OCI-LY3 (cell line): ENCODE results near the gene ABCC12.

ENCODE experiments used
- H2AFZ ChIP-seq: fragments of 200-600, 300-600 bp; shearing (Covaris generic); 2 replicates; pipeline ENCODE4 v1.6.0; 2014; ENCODE audit warnings: antibody characterized with exemption, low read depth, low read length
- H3K27ac ChIP-seq: fragments of 200-600, 300-600 bp; sonication (generic); 2 replicates; pipeline ENCODE4 v1.5.1; 2014; ENCODE audit warnings: mild to moderate bottlenecking, low read length, moderate library complexity, mixed read lengths
- H3K27me3 ChIP-seq: fragments of 200-600, 300-600 bp; sonication (generic); 2 replicates; pipeline ENCODE4 v1.6.1; 2014; ENCODE audit warnings: low read depth, low read length, mixed read lengths
- H3K36me3 ChIP-seq: fragments of 200-600, 300-600 bp; sonication (generic); replicated peaks from 2 replicates; pipeline ENCODE3; 2014; ENCODE audit warnings: low read depth, low read length, mixed read lengths
- H3K4me1 ChIP-seq: fragments of 300-600, 200-600 bp; sonication (generic); 2 replicates; pipeline ENCODE4 v1.6.1; 2014; ENCODE audit warnings: low read length, mixed read lengths
- H3K4me2 ChIP-seq: fragments of 200-600, 300-600 bp; sonication (generic); 2 replicates; pipeline ENCODE4 v1.6.1; 2014; ENCODE audit warnings: low read length, mixed read lengths
- H3K4me3 ChIP-seq: fragments of 300-600, 200-600 bp; sonication (generic); 2 replicates; pipeline ENCODE4 v1.5.1; 2014; ENCODE audit warnings: antibody characterized with exemption, mild to moderate bottlenecking, low read length, moderate library complexity
- H3K79me2 ChIP-seq: fragments of 300-600, 200-600 bp; shearing (Covaris generic); 2 replicates; pipeline ENCODE4 v1.6.1; 2014; ENCODE audit warnings: mild to moderate bottlenecking, low read length, mixed read lengths
- H3K9ac ChIP-seq: fragments of 300-600, 200-600 bp; shearing (Covaris generic); 2 replicates; pipeline ENCODE4 v1.6.0; 2014; ENCODE audit warnings: mild to moderate bottlenecking, low read length, moderate library complexity
- H3K9me3 ChIP-seq: fragments of 200-600, 300-600 bp; shearing (Covaris generic); 2 replicates; pipeline ENCODE4 v1.6.1; 2014; ENCODE audit warnings: low read length, mixed read lengths; ENCODE audit not compliant: insufficient read depth
- H4K20me1 ChIP-seq: fragments of 200-600, 300-600 bp; sonication (generic); 2 replicates; pipeline ENCODE4 v1.6.1; 2016; ENCODE audit warnings: low read length, mixed read lengths; ENCODE audit not compliant: insufficient read depth
- CTCF ChIP-seq: fragments of 200-600, 300-600 bp; sonication (generic); IDR thresholded peaks from 2 replicates; pipeline ENCODE4 v1.5.1; 2014; ENCODE audit warnings: antibody characterized with exemption, low read length, low read depth
- EZH2phosphoT487 ChIP-seq: fragments of 200-600 bp; shearing (Covaris generic); IDR thresholded peaks from 2 replicates; pipeline ENCODE4 v1.6.1; 2018; ENCODE audit warnings: antibody characterized with exemption, mixed run types, low read depth

ABCC12 gene

GRCh38 chr16:48201515-48202201 is 45.9 kb upstream of the ABCC12 start:
- Histone ChIP-seq H3K4me3 (no peak overlapping the region), H3K9ac (no peak overlapping the region), H3K4me1 (peaks cover 13% of the 10 kb centered on the region), H3K27ac (no peak overlapping the region), H3K79me2 (no peaks in the 10 kb centered on the region), H3K27me3 (peaks cover 18% of the 10 kb centered on the region), H3K4me2 (peak overlapping the region; percentile 50), H3K9me3 (no peaks in the 10 kb centered on the region), H4K20me1 (no peaks in the 10 kb centered on the region), H3K36me3 (no peaks in the 10 kb centered on the region), H2AFZ (no peak overlapping the region)
- no peak for TF ChIP-seq EZH2phosphoT487
- no peak for TF ChIP-seq CTCF

GRCh38 chr16:48197294-48197693 is 41.5 kb upstream of the ABCC12 start:
- Histone ChIP-seq H3K9ac (no peak overlapping the region), H3K4me3 (no peak overlapping the region), H3K36me3 (no peaks in the 10 kb centered on the region), H3K79me2 (no peaks in the 10 kb centered on the region), H3K27ac (no peak overlapping the region), H3K4me1 (peaks cover 13% of the 10 kb centered on the region), H2AFZ (no peak overlapping the region), H3K27me3 (peaks cover 45% of the 10 kb centered on the region), H4K20me1 (no peaks in the 10 kb centered on the region), H3K4me2 (no peak overlapping the region), H3K9me3 (no peaks in the 10 kb centered on the region)
- TF ChIP-seq CTCF (no peak), EZH2phosphoT487 (no peak)

GRCh38 chr16:48194828-48195556 is 39.2 kb upstream of the ABCC12 start:
- Histone ChIP-seq H3K36me3 (no peaks in the 10 kb centered on the region), H4K20me1 (peaks cover 8% of the 10 kb centered on the region; the same call in 1 of the 2 replicates), H3K4me2 (no peak overlapping the region), H3K27me3 (peaks cover 60% of the 10 kb centered on the region), H3K4me3 (no peak overlapping the region), H3K4me1 (no peaks in the 10 kb centered on the region), H3K27ac (no peak overlapping the region), H3K79me2 (no peaks in the 10 kb centered on the region), H3K9ac (no peak overlapping the region), H3K9me3 (no peaks in the 10 kb centered on the region), H2AFZ (no peak overlapping the region)
- TF ChIP-seq CTCF (no peak), EZH2phosphoT487 (no peak)

- Histone ChIP-seq H3K36me3 (no peaks in the 10 kb centered on the region), H3K4me1 (peaks cover 7% of the 10 kb centered on the region), H3K4me2 (no peak overlapping the region), H4K20me1 (peaks cover 17% of the 10 kb centered on the region), H2AFZ (no peak overlapping the region), H3K79me2 (no peaks in the 10 kb centered on the region), H3K4me3 (no peak overlapping the region), H3K27ac (no peak overlapping the region), H3K9me3 (no peaks in the 10 kb centered on the region), H3K27me3 (peaks cover 72% of the 10 kb centered on the region), H3K9ac (no peak overlapping the region)
- no peak for TF ChIP-seq CTCF
- TF ChIP-seq EZH2phosphoT487, result no peak
These were observed 38.1 kb upstream of the ABCC12 start for GRCh38 chr16:48193846-48194245.
